COR-L47 (cell line): ENCODE results near the gene CENPN.
A peak's percentile ranks its signal among the peaks of the same experiment; 100 is the strongest.

ENCODE experiments used
- DNase-seq: peaks from one replicate; lab custom pipeline; 2025; lab: John Stamatoyannopoulos, UW

The CENPN gene, protein sequence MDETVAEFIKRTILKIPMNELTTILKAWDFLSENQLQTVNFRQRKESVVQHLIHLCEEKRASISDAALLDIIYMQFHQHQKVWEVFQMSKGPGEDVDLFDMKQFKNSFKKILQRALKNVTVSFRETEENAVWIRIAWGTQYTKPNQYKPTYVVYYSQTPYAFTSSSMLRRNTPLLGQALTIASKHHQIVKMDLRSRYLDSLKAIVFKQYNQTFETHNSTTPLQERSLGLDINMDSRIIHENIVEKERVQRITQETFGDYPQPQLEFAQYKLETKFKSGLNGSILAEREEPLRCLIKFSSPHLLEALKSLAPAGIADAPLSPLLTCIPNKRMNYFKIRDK

DNA sequence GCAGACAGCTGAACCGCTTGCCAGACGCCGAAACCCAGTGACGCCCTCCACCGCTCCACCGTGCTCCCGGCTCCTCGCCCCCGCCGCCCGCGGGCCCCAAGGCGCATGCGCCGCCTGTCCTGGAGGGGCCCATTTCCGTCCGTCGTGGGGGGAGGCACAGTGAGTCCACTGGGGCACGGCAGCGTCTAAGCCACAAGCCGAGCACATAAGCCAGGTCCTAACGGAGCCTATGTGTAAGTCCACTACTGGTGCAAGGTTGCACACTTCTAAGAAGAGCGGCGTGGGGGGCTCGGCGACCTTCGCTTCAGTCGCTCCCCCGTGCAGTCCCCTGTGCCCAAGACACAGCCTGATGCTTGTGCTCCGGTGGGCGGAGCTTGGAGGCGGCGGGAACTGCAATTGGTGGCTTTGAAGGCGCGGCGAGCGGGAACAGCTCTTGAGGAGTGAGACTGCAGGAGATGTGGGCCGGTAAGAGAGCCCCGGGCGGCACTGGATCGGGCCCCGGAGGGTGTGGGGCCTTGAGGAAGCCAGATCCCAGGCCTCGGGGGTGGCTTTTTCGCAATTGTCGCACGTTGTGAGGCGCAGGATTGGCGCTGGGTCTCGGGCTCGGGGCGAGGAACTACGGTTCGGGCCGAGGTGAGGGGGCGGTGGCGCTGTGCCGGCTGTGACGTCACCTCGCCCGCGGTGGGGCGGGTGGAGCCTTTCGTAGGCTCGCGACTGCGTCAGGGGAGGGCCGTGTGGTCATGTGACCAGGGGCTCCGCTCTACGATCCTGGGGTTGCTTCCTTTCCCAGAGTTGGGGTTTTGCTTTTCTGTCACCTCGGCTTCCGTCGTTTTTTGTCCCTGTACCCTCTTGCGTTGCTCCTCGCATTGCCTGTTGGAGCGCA lies at the start of gene CENPN, which contains the start of gene CMC2:
CENPN (plus strand) TSS at position 402 of the 883 bp plus-strand sequence. CDS start 4,726 bp downstream, outside the sequence.
CMC2 (minus strand) TSS at position 73 of the 883 bp plus-strand sequence. CDS start 9,491 bp downstream, outside the sequence.
- peak; percentile 96 for DNase-seq

DNA sequence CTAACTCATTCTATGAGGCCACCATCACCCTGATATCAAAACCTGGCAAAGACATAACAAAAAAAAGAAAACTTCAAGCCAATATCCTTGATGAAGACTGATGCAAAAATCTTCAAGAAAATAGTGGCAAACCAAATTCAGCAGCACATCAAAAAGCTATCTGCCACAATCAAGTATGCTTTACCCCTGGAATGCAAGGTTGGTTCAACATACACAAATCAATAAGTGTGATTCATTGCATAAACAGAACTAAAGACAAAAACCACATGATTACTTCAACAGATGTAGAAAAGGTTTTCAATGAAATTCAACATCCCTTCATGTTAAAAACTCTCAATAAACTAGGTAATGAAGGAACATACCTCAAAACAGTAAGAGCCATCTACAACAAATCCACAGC lies 48.7 kb upstream of the CENPN start:
- no peak for DNase-seq

DNA sequence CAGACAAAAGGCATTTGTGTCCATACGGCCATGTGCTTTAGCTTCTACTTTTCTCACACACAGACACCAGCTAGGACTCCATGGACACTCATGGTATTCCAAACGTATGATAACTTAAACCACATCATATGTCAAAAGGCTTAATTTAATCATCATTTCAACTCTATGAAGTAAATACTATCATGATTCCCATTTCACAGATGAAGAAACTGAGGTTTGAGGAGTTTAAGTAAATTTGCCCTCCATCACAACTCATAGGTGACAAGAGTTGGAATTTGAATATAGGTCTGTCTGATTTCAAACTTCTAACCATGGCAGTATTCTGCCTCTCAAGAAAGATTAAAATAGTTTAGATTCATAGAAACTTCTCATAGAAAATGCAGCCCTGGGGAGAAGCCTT lies 44.1 kb upstream of the CENPN start:
- DNase-seq, result no peak

DNA sequence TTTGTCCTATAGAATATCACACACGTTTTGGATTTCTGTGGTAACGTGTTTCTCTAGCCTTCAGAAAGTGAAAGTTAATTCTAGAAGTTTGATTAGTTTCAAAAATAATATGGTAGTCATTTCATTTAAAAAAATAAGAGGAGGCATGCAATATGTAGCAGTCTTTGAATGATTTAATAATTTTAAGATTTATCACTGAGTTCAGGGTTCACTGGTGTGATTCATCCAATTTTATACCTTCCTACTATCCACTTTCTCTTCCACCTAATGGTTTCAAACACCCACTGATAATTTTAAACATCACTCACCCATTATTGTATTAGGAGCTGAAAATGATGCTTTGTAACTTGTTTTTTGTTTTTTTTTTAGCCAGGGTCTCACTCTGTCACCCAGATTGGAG lies 42.7 kb upstream of the CENPN start:
- DNase-seq, result no peak

DNA sequence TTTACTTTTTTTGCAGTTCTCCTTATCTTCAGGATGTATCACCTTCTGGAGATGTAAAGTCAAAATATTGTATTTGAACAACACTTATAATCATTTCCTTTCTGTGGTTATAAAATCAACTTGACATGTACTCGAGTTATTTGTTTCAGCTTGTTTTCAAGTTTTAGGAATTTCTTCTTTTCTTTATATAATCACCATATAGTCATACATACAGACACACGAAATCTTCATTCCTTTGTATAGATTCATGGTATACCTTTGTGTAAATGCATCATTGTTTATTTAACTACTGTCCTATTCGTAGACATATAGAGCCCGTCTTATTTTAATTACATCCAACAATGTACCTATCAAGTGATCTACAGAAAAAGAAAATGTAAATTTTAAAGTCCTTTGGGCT lies 40.4 kb upstream of the CENPN start:
- DNase-seq, result no peak

DNA sequence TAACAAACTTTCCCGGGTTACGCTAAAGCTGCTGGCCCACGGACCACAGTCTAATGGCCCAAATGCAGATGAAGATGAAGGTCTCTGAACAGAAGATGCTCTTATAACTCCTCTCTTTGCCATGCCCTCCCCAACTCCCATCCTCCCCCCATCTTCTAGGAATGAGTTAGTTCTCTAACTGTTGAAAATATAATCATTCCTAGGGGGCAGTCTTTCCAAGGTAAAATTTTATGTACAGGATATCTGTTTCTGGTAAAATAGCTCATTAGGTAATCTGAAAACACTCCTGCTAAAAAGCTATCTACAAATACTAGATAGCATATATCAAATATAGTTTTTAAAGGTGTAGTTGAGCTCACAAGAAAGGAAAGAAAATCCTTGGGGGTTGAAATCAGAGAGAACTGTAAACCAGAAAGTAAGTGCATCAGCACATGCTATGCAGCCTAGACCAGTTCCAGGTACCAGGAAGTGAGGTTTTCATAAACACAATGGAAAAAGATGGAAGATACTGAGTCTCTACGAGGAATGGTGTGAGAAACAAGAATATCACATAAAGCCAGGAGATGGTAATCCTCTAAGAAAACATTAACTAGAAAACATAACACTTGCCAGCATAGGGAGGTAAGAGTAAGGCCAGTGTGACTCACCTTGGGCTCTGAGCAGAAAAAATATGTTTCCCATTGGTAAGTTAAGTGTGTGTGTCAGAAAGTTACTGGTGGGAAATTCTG lies 38.5 kb upstream of the CENPN start:
- DNase-seq, result no peak

DNA sequence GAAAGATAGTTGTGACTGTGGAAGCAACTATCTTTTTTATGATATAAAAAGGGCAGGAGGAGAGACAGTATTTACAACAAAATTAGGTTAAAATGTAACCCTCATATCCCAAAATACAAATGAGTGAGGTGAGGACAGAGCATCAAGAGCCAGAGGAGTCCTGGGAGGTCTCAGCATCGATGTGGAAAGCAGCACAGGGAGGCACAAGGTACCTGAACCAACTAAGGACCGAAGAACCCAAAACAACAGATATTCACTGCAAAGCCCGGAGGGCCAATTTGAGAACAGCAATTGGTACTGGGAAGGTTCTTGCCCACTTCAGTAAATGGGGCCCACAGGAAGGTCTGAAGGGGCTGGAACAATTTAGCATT lies 37.9 kb upstream of the CENPN start:
- DNase-seq, result no peak

DNA sequence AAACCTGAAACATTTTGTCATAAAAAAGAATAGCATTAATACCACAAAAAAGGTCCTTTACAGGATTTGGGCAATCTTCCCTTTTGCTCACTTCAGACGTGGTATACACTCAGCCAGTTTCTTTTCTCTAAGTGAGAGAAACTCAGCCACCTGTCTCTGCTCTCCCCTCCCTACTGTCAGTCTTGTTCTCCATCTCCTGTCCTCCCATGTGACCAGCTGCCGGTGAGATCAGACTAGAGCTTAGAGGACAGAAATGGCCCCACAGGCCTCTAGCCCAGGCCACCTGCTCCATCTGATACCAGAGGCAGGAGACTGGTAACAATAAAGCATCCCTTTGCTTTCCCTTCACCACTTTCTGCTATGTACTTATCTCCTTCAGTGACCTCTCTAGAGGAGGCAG lies 35.2 kb upstream of the CENPN start:
- no peak for DNase-seq

DNA sequence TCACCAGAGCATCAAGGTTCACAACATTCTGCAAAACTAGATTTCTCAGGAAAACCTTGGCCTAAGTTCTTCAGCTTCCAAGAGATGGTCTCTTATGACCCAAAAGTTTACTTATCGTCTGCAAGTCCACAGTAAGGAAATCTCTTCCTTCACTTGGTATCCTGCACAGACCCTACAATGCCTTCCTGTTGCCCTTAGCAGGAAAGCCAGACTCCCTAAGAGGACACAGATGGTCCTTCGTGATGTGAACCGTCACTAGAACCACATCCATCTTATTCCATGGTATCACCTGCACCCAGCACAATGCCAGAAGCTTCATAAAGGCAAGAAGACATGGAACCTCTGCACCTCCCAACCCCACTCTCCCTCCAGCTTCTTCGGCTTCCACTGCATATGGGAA lies 34.4 kb upstream of the CENPN start:
- DNase-seq, result no peak

DNA sequence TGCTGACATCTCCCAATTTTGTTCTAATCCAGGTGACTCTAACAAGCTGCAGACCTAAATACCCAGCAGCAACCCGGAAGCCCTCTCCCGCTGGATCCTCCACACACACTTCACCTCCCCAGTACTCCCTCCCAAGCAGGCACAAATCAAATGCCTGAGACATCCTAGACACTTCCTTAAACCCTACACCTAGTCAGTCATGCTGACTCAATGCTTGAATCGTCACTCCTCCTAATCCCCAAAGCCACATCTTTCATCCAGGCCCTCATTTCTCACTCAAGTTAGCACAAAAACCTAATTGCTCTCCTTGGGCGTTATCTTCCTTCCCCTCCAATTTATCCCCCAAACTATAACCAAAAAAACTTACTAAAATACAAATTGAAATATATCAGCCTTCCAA lies 33.0 kb upstream of the CENPN start:
- DNase-seq, result no peak

DNA sequence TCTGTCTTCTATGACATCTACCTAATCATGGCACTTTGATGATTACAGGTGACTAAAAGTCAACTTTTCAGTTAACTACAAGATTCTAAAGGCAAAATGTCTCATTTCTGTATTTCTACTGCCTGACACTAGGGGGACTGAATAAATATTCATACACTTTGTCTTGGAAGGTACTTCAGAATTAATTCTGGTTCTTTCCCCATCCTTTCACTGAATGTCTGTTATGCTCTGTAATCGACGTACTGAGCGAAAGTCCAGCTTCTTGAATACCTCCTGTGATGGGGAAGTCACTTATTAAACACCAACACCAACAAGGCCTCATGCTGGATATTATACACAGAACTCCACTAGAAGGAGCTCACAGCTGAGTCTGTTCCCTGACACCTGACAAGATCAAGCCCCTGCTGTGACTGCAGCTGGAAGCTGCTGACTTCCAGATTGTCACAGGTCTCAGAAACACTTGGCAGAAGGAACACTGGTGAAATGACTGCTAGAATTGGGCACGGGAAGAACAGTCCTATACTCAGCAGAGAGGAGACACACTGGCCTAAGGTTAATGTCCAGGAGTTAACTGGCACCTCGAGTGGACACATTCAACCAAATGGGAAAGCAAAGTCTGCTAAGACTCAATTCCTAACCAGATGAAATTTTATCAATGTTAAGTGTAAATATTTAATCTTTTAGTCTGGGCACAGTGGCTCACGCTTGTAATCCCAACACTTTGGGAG lies 32.2 kb upstream of the CENPN start:
- DNase-seq, result no peak

DNA sequence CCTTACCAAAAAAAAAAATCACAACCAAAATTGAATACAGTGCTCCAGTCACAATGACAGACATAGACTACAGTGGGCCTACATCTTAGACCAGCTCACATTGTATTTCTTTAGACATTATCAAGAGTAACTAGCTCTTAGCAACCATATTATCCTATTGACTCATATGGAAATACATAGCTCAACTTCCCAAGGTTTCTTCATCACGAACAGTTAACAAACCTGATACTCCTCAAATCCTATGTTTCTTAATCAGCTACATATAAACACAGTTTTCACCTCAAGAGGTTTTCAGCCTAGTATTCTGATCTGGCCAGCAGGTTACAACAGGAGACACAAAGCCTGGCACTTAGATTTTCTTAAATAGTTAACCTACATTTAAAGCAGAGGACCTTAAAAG lies 30.1 kb upstream of the CENPN start:
- DNase-seq, result no peak

DNA sequence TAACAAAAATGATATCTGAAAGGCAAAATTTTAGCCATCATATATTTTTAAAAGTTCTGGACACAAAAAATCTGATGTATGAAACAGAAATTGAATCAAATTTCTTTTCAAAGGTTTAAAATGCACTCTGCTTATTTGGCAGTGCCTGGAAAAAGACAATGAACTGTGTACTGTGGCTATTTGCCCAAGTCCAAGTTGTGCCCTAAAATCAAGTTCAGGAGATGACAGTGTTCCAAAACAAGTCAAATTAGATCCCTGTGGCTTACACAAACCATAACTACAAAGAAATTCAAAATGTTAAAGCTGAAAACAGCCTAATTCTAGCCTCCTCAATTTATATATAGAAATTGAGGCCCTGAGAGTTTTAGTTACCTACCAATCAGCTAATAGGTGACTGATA lies 25.9 kb upstream of the CENPN start:
- DNase-seq, result no peak

DNA sequence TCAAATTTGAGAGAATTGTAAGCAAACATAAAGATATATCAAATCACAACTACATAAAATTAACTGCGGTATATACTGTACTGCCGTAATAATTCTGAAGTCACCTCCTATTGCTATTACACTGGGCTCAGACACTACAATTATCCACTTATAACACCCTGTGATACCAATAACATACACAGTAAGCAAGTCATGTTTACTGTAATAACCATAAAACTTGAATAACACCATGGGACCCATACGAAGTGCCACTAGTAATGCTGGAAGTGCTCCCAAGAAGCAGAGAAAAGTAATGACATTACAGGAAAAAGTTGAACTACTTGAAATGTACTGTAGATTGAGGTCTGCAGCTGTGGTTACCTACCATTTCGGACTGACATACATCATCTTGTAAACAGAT lies 24.4 kb upstream of the CENPN start:
- DNase-seq, result no peak

DNA sequence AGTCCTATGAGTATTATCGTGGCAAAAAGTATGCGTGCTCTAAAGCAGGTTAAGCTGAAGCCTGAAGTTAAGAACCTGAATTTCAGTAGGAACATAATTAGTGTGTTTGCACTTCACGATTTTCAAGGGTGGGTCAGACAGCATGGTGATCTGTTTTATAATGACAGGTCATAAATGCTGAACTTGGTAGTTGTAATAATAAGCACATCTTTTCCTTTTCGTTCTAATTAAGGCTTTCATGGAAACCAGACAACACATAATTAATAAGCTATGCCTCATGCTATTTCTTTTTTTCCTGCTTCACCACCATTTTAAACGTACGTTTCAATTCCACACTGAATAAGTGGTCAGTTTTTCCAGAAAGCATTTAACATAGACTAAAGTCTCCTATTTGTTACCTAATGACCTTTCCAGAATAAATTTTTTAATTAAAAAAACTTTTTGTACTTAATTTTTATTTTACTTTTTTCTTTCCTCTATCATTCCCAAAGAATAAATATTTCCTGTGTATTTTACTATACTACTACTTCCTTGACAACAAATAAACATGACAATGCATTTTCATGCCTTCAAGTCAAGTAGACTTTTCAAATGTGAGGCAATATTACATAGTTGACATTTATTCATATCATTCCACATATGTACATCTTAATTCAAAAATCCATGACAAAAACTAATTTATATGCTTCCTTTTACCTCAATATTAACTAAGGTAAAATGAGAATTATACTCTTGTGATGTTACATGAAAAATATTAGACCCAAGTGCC lies 22.7 kb upstream of the CENPN start:
- no peak for DNase-seq

DNA sequence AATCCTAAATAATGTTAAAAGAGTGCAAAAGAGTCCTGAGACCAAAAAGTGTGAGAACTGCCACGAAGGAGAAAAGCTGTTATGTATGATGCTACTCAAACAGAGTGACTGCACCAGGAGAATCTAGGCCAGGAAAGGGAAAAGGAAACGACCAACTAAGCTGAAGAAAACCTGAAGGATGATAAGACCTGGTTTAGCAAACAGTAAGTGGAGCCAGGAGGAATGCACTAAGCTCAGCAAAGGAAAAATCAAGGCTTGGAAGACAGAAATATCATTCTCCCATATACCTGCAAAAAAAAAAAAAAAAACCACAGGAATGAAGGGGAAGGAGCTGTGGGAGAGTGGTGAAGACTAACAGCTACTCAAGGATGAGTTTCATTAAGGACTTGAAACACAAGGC lies 21.4 kb upstream of the CENPN start:
- DNase-seq, result no peak

DNA sequence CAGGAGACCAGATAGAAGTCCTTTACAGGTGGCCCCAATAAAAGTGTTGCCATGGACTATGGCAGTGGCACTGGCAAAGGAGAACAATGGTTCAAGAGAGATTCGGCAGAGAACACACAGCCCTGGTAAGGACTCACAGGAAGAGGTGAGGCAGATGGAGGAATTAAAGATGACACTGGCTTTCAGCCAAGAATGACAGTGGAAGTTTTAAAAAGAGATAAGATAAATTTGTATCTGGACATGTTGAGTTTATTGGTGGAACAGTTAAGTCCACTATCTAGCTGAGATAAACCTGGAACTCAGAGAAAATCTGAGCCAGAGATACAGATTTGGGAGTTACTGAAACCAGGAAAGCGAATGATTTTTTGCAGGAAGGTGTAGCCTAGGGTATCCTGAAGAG lies 20.5 kb upstream of the CENPN start:
- DNase-seq, result no peak

DNA sequence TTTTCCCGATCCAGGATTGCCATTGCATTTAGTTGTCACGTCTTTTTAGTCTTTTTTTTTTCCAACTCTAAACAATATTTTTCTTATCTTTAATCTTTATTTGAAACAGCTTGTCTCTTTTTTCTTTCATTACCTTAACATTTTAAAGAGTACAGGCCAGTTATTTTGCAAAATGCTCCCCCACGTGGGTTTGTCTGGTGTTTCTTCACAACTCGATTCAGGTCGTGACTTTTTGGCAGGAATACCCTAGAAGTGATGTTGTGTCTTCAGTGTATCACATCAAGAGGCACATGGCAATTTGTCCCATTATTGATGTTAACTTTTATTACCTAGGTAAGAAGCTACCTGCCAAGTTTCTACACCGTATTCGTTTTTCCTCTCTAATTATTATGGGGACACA lies 18.3 kb upstream of the CENPN start:
- DNase-seq, result no peak

DNA sequence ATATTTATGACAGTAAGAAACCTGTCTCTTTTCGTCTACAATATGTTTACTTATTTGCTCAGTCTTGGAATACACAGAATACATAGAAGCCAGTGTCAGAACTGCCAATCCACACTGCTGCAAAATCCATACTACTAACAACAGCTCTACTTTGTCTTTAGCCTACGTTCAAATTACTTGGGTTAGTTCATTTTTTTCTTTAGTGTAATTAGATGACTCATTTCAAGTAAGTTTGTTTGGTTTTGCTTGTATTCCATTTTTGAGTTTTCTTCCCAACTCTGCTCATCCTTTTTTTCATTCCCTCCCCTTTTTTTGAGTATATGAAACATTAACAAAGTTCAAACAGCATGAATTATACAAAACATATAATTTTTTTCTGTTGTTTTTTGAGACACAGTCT lies 17.2 kb upstream of the CENPN start:
- no peak for DNase-seq

DNA sequence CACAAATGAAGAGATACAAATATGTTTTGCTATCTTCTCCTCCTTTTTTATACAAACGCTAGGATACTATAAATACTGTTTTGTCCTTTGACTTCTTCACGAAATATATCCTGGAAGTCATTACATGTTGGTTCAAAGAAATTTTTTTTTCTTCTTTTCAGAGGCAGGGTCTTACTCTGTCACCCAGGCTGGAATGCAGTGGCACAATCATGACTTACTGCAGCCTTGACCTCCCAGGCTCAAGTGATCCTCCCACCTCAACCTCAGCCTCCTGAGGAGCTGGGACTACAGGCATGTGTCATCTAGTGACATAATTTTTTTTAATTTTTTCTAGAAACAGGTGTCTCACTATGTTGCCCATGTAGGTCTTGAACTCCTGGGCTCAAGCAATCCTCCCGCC lies 16.4 kb upstream of the CENPN start:
- DNase-seq, result no peak

DNA sequence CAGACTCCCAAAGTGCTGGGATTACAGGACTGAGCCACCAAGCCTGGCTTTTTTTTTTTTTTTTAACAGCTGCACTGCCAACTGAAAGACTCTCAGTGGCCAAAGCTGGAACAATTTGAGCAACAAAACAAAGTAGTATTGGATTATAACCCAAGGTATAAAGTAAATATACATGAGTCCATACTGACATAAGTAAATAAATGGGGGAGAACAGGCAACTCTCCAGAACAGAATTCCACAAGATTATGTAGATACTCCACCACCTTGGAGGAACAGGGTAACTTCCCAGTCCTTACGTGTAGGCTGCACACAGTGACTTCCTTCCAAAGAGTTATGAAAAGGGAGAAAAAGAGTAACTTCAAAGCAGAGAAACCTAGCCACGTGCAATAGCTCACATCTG lies 16.0 kb upstream of the CENPN start:
- no peak for DNase-seq
